DOHH2 (cell line): ENCODE data around the gene CYB5R3.
"Not testable (repeated sequence)": the region's sequence is repeated elsewhere in the genome, so short reads cannot be mapped to it uniquely, and the experiment has no call there.

Experiments used
- H3F3A ChIP-seq: fragments of 200-600 bp; sonication (generic), shearing (Covaris generic); 2 replicates; pipeline ENCODE4 v1.6.0; 2016; ENCODE audit warnings: antibody characterized with exemption, mild to moderate bottlenecking; ENCODE audit not compliant: control insufficient read depth, insufficient read depth
- H3K27ac ChIP-seq: fragments of 200-600 bp; sonication (generic); 2 replicates; pipeline ENCODE4 v1.5.1; 2014; ENCODE audit warnings: low read depth, mild to moderate bottlenecking, low read length, moderate library complexity
- H3K27me3 ChIP-seq: fragments of 200-600 bp; sonication (generic); 2 replicates; pipeline ENCODE4 v1.6.1; 2014; ENCODE audit warnings: mild to moderate bottlenecking, low read length, mixed read lengths; ENCODE audit not compliant: control insufficient read depth
- H3K36me3 ChIP-seq: fragments of 200-600 bp; sonication (generic); 2 replicates; pipeline ENCODE4 v1.6.1; 2014; ENCODE audit warnings: mild to moderate bottlenecking, low read length, moderate library complexity, mixed read lengths; ENCODE audit not compliant: control insufficient read depth
- H3K4me1 ChIP-seq: fragments of 200-600 bp; sonication (generic); 2 replicates; pipeline ENCODE4 v1.6.1; 2014; ENCODE audit warnings: mild to moderate bottlenecking, low read length, mixed read lengths; ENCODE audit not compliant: control insufficient read depth
- H3K4me2 ChIP-seq: fragments of 200-600 bp; sonication (generic); 2 replicates; pipeline ENCODE4 v1.6.0; 2014; ENCODE audit warnings: mild to moderate bottlenecking, low read length, moderate library complexity
- H3K4me3 ChIP-seq: fragments of 200-600 bp; sonication (generic); 2 replicates; pipeline ENCODE4 v1.5.1; 2014; ENCODE audit warnings: mild to moderate bottlenecking, low read length, mixed read lengths
- H3K79me2 ChIP-seq: fragments of 200-600 bp; sonication (generic); 2 replicates; pipeline ENCODE4 v1.6.1; 2014; ENCODE audit warnings: mild to moderate bottlenecking, low read length, mixed read lengths; ENCODE audit not compliant: control insufficient read depth
- H3K9me2 ChIP-seq: fragments of 200-600 bp; sonication (generic); replicated peaks from 2 replicates; pipeline ENCODE4 v1.6.1; 2014; ENCODE audit warnings: mild to moderate bottlenecking, low read length, mixed read lengths; ENCODE audit not compliant: control insufficient read depth
- H3K9me3 ChIP-seq: fragments of 200-600 bp; sonication (generic); 2 replicates; pipeline ENCODE4 v1.6.1; 2014; ENCODE audit warnings: antibody characterized with exemption, low read length, mixed read lengths; ENCODE audit not compliant: control insufficient read depth, insufficient read depth
- H4K20me1 ChIP-seq: fragments of 200-600 bp; sonication (generic); 2 replicates; pipeline ENCODE4 v1.6.0; 2014; ENCODE audit warnings: low read depth, mild to moderate bottlenecking, antibody characterized with exemption, low read length, moderate library complexity; ENCODE audit not compliant: control insufficient read depth, insufficient read depth

Gene CYB5R3

DNA sequence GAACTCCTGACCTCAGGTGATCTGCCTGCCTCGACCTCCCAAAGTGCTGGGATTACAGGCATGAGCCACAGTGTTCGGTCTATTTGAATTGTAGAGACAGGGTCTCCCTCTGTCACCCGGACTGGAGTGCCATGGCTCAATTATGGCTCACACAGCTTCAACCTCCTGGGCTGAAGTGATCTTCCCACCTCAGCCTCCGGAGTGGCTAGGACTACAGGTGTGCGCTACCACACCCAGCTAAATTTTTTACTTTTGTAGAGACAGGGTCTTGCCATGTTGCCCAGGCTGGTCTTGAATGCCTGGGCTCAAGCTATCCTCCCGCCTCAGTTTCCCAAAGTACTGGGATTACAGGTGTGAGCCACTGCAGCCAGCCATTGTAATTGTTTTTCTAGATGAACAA lies 81.2 kb downstream of the CYB5R3 start:
- peaks cover 32% of the 10 kb centered on the region for H3F3A ChIP-seq
- not testable (repeated sequence) for H3K27ac ChIP-seq

More for the DNA sequence above, 81.2 kb downstream of the CYB5R3 start:
- not testable (repeated sequence) for H3K4me3 ChIP-seq, H3K9me2 ChIP-seq, H3K4me2 ChIP-seq, H3K27me3 ChIP-seq, H3K36me3 ChIP-seq, H3K79me2 ChIP-seq, H4K20me1 ChIP-seq, H3K9me3 ChIP-seq
- peaks cover 13% of the 10 kb centered on the region for H3K4me1 ChIP-seq
